ENCODE results near the gene SUOX.
"Not testable (repeated sequence)": the region's sequence is repeated elsewhere in the genome, so short reads cannot be mapped to it uniquely, and the experiment has no call there.

SUOX gene

DNA sequence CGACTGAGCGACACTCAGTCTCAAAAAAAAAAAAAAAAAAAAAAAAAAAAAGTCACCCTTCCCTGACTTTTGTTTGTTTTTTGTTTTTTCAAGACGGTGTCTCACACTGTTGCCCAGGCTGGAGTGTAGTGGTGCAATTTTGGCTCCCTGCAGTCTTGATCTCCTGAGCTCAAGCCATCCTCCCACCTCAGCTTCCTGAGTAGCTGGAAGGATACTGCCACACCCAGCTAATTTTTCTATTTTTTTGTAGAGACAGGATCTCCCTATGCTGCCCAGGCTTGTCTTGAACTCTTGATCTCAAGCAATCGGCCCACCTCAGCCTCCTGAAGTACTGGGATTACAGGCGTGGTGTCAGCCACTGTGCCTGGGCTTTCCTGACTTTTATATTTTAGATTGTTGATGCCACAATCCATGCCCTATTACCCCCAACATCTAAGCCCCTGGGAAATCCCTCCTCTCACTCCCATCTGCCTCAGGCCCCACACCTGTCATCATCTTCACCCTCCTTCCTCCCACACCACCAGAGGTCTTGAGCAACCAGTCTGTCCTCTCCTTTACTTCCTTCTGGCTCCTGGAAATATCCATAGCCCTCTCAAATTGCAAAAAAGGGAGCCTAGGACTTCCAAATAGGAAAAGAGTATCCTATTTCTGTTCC is 31.6 kb downstream of the SUOX start:
- no peak for DNase-seq

DNA sequence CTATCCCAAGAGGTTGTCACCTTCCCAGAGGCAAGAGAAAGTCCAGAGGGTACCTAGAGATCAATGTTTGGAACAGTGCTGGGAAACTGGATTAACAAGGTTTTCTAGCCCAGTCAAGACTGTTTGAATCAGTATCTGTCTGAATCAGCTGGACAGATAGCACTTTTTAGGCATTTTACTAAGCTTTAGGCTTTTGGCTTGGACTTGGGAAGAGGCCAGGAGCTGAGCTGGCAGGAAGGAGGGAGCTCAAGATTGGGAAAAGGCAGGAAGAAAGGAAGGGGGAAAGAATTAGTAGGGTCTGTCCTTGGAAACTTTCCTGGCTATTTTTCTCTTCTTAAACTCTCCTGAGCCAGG is 32.1 kb downstream of the SUOX start:
- DNase-seq = no peak

DNA sequence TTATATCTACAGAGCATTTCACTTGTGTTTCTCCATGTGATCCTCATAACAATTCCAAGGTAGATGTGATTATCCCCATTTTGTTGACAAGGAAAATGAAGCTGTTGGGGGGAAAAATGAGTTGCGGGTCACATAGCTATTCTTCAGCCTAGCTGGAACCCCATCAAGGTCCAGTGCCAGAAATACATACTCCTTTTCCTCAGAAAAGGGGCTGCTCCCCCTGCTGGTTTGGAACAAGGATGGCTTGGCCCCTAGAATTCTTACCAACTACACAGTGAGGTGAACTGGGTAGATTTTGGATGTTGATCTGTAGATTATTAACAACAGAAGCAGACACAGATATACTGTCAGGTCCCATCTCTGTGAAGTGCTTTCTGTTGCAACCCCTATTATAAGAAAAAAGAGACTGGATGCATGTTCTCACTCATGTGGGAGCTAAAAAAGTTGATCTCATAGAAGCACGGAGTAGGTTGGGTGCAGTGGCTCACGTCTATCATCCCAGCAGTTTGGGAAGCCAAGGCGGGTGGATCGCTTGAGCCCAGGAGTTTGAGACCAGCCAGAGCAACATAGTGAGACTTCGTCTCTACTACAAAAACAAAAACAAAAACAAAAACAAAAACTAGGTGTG is 32.7 kb downstream of the SUOX start:
- peak; percentile 60 for DNase-seq

DNA sequence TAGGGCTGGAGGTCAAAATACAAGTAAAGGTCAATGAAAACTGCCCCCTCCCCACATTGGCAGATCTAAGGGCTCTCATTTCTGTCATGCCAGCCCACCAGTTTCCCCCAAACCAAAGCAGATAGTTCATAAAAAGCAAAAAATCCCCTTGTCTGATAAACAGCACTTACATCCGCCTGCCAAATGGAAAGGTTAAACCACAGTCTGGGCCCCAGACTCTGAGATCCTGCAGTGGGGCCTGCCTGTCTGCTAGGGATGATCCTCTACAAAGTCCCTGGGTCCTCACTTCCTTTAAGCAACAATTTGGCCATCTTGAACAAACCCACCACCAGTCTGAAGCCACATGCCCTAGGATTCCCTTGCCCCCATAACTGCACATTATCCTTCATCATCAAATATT is 34.9 kb downstream of the SUOX start:
- peak; percentile 39 for DNase-seq

DNA sequence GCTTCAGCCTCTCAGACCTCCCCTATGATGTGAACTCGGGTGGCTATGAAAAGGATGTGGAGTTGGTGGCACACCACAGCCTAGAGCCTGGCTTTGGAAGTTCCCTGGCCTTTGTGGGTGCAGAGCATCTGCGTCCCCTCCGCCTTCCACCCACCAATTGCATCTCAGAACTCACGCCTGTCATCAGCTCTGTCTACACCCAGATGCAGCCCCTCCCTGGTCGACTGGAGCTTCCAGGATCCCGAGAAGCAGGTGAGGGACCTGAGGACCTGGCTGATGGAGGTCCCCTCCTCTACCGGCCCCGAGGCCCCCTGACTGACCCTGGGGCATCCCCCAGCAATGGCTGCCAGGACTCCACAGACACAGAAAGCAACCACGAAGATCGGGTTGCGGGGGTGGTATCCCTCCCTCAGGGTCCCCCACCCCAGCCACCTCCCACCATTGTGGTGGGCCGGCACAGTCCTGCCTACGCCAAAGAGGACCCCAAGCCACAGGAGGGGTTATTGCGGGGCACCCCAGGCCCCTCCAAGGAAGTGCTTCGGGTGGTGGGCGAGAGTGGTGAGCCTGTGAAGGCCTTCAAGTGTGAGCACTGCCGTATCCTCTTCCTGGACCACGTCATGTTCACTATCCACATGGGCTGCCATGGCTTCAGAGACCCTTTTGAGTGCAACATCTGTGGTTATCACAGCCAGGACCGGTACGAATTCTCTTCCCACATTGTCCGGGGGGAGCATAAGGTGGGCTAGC is 37.7 kb downstream of the SUOX start:
- DNase-seq = peak; percentile 46

DNA sequence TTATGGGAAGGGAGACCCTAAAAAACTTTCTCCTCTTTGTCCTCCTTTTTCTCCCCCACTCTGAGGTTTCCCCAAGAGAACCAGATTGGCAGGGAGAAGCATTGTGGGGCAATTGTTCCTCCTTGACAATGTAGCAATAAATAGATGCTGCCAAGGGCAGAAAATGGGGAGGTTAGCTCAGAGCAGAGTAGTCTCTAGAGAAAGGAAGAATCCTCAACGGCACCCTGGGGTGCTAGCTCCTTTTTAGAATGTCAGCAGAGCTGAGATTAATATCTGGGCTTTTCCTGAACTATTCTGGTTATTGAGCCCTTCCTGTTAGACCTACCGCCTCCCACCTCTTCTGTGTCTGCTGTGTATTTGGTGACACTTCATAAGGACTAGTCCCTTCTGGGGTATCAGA is 40.1 kb downstream of the SUOX start:
- DNase-seq = no peak

DNA sequence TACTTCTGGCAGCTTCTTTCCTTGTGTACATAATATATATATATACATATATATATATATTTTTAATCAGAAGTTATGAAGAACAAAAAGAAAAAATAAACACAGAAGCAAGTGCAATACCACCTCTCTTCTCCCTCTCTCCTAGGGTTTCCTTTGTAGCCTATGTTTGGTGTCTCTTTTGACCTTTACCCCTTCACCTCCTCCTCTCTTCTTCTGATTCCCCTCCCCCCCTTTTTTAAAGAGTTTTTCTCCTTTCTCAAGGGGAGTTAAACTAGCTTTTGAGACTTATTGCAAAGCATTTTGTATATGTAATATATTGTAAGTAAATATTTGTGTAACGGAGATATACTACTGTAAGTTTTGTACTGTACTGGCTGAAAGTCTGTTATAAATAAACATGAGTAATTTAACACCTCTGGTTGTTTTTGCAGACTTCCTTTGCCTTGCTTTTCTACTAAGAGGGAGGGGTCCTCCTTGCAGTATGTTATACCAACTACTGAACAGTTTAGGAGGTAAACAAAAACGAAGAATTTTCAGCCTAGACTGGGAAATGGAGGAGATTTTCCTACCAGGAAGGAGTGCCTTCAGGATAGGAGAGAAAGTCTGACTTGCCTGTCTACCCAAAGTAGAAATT is 41.1 kb downstream of the SUOX start:
- no peak for DNase-seq

DNA sequence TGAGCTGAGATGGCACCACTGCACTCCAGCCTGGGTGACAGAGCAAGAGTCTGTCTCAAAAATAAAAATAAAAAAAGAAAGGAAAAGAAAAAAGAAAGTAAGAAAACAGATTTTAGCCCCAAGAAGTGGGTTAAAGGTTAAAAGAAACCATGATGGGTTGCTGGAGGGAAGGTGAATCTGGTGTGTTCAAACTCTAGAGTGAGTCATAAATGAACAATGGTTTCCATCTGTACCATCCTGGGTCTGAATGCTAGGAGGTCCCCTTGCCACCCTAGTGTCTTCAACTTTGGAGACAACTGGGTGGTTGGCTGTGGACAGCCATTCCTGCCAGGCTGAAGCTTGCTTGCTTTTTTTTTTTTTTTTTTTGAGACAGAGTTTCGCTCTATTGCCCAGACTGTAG is 43.1 kb downstream of the SUOX start:
- no peak for DNase-seq

DNA sequence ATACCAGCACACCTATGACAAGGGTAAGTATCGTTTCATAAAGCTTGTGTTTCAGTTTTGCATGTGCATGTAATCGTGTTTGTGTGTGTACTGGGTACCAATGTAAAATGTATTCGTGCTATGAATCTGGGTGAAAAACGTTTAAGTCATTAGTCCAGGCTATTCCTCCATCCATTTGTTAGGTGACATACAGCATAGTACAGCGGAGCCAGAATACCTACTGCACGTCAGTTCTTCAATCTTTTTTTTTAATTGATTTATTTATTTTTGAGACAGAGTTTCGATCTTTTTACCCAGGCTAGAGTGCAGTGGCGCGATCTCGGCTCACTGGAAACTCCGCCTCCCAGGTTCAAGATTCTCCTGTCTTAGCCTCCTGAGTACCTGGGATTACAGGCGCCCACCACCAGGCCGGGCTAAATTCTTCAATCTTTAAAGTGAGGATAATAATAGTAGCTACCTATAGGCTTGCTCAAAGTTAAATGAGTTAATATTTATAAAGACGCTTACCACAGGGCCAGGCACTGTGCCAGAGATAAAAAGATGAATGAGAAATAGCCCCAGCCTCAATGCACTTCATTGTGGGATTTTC is 44.0 kb downstream of the SUOX start:
- no peak for DNase-seq

DNA sequence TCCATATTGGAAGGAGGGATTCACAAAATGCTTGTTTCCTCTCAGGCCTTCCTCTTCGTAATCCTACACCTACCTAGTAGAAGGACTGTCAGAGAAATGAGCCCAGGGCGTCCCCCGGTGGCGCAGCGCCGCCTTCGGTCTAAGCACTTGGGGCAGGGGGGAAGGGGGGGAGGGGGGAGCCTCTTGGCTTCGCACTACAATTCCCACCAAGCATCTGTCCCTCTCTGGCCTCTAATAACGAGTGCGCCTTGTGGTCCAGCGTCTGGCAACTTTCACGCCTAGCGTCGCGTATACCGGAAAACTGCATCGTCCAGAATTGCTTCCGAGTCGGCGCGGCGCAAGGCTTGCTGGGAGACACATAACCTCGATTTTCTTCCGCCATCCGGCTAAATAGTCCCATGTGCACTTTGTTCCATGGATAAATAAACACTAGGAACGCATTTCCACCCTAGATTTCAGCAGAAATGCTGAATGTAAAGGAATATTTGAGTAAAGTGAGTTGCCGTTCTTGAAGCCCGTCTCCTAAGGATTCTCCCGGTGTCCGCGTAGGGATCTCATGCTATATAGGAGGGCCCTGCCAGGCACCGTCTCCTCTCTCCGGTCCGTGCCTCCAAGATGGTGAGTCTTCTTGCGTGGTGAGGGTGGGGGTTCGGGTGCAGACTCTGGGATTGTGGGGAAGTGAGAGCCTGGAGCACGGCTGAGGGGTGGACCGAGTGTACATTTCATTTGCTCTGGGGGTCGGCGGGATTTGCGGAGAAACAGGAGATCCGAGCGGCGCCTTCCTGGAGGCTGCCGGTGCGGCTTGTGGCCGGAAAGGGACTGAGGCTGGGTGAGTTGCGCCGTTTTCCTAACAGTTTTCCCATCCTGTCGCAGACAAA is 44.7 kb downstream of the SUOX start, which contains the start of gene RPS26:
Gene RPS26 (plus strand): TSS at position 367 of the 878 bp plus-strand sequence. CDS start 249 bp downstream, at position 616.
- peak; percentile 98 for DNase-seq

DNA sequence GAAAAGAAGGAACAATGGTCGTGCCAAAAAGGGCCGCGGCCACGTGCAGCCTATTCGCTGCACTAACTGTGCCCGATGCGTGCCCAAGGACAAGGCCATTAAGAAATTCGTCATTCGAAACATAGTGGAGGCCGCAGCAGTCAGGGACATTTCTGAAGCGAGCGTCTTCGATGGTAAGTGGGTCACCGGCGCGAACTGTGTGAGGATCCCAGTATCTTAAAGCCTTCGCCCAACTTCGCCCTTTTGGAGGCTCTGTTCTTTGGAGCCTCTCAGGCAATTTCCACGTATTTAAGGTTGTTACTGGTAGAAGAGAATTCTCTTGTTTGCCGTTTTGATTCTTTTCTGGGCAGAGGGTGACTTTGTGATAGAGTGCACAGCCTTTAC is 45.3 kb downstream of the SUOX start:
- DNase-seq = not testable (repeated sequence)

DNA sequence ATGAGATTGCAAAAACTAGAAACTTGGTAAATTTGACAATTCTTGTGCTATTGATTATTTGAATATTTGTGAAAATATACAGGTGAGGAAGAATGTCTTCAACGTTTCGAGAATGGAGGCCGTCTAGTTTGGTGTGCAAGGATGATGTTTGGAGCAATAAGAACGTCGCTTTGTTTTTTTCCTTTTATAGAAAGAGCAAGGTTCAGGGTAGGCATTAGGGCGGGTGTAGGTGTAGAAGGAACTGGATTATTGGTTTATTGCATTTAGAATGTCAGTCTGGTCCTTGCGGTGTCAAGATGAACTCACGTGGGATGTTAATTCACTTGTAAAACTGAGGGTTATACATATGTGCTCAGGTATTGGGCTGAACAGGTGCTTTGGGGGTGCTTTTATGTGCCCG is 45.8 kb downstream of the SUOX start:
- no peak for DNase-seq

DNA sequence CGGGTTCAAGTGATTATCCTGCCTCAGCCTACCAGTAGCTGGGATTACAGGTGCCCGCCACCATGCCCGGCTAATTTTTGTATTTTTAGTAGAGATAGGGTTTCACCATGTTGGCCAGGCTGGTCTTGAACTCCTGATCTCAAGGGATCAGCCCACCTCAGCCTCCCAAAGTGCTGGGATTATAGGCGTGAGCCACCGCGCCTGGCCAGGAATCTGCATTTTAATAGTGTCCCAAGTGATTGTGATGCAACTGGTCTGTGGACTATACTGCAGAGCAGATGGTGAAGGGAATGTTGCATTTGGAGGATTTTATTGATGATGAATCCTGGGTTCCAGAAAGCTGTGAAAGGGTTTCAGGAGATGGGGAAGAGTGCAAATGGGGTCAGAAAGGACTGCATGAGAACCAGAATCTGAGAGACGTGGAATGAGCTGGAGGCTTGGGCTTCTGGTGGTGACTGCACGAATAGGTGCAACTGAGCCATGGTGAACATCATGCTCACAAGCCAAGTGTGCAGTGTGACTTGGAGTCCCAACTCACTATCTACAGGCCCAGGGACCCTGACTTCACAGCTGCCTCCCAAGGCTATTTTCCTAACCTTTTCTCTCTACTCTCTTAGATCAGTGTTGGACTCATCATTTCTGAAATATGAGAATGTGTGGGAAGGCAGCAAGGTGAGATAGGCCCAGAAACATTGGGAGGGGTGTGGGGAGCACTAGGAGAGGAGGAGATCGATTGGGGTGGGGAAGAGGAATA is 49.1 kb downstream of the SUOX start:
- no peak for DNase-seq

DNA sequence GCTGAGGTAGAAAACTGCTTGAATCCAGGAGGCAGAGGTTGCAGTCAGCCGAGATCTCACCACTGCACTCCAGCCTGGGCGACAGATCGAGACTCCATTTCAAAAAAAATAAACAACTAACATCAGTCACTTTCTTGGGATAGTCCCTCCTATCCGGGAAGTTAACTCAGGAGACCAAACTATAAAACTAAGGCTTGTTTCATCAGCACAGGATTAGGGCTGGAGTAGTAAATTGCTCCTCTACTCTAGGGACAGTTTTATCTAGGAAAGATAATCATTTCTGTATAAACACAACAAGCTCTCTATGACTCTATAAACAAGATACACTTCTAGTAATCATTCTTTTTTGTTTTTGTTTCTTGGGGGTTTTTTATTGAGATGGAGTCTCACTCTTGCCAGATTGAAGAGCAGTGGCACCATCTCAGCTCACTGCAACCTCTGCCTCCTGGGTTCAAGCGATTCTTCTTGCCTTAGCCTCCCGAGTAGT is 56.4 kb downstream of the SUOX start:
- DNase-seq = no peak

Data from CD4-positive, alpha-beta T cell treated with Interleukin-12 subunit alpha and Interleukin-12 subunit beta, for 1 hour (primary cell).